Measurements from ENCODE around the gene APOBEC3H. TPM values are rescaled to one million over a fixed set of nuclear protein-coding genes. Genes with fewer than 3 reads are reported as not detected.
A peak's percentile ranks its signal among the peaks of the same experiment; 100 is the strongest.

The APOBEC3H gene
- polyA plus RNA-seq, 5 donors: 0.23 to 0.33 (median 0.26) TPM; not detected in 2

GRCh38 chr22:39108487-39108886, 11.4 kb downstream of the APOBEC3H start:
- DNase-seq: no peak

GRCh38 chr22:39109361-39109760, 12.3 kb downstream of the APOBEC3H start:
- no peak for DNase-seq

- no peak for DNase-seq
These were observed 13.9 kb downstream of the APOBEC3H start for GRCh38 chr22:39110631-39111561.

GRCh38 chr22:39114112-39114511, 17.1 kb downstream of the APOBEC3H start:
- no peak for DNase-seq

GRCh38 chr22:39115570-39115969, 18.5 kb downstream of the APOBEC3H start:
- DNase-seq: no peak

GRCh38 chr22:39115977-39116621, 19.1 kb downstream of the APOBEC3H start:
- no peak for DNase-seq

- DNase-seq: peak in 1 of 2 donors; percentile 25
These were observed 20.6 kb downstream of the APOBEC3H start for GRCh38 chr22:39117585-39118191.

- DNase-seq: no peak
These were observed 23.9 kb downstream of the APOBEC3H start for GRCh38 chr22:39120983-39121382.

GRCh38 chr22:39122772-39123470, 25.9 kb downstream of the APOBEC3H start:
- no peak for DNase-seq

GRCh38 chr22:39123751-39124581, 26.9 kb downstream of the APOBEC3H start:
- DNase-seq: no peak

- no peak for DNase-seq
These were observed 28.6 kb downstream of the APOBEC3H start for GRCh38 chr22:39125622-39126021.

- DNase-seq: no peak
These were observed 31.5 kb downstream of the APOBEC3H start for GRCh38 chr22:39128508-39128907.

- no peak for DNase-seq
These were observed 32.0 kb downstream of the APOBEC3H start for GRCh38 chr22:39129081-39129480.

GRCh38 chr22:39129746-39130145, 32.7 kb downstream of the APOBEC3H start:
- DNase-seq: no peak

- DNase-seq: no peak
These were observed 33.2 kb downstream of the APOBEC3H start for GRCh38 chr22:39130152-39130704.

GRCh38 chr22:39130892-39131855, 34.1 kb downstream of the APOBEC3H start:
- DNase-seq: no peak

GRCh38 chr22:39132281-39132680, 35.2 kb downstream of the APOBEC3H start:
- no peak for DNase-seq

GRCh38 chr22:39132871-39133524, 36.0 kb downstream of the APOBEC3H start:
- DNase-seq: no peak

- no peak for DNase-seq
These were observed 36.8 kb downstream of the APOBEC3H start for GRCh38 chr22:39133871-39134270.
